Measurements from ENCODE around the gene ALS2. TPM values are rescaled to one million over a fixed set of nuclear protein-coding genes. Genes with fewer than 3 reads are reported as not detected.

ALS2 gene
- total RNA-seq, 1 experiment from 2014 or later = 23.8 TPM

- DNase-seq (peak; percentile 97), ATAC-seq (peak; percentile 93)
- H4K20me1 ChIP-seq (ENCODE audit: low read length) = no peaks in the 10 kb centered on the region
- H3K4me1 ChIP-seq (ENCODE audit: insufficient read depth, low read length) = peaks cover 28% of the 10 kb centered on the region
- peaks cover 6% of the 10 kb centered on the region for H3F3A ChIP-seq (ENCODE audit: low read length, unreplicated experiment)
- H3K36me3 ChIP-seq (ENCODE audit: low read depth, low read length) = no peaks in the 10 kb centered on the region
- intact Hi-C loops (cut with micrococcal nuclease) = loop anchor here (1.0 to 5.0 kb wide), 3 partner anchors 17 to 359 kb away; no protein-coding TSS in a partner anchor
- H3K27me3 ChIP-seq (ENCODE audit: low read length) = no peaks in the 10 kb centered on the region
- H3K27ac ChIP-seq (ENCODE audit: low read length) = peak overlapping the region; percentile 96
- CTCF ChIA-PET = no interaction called here
- no peaks in the 10 kb centered on the region for H3K9me2 ChIP-seq (replicated peaks; ENCODE audit: low read length)
- H3K79me2 ChIP-seq (ENCODE audit: low read length) = no peaks in the 10 kb centered on the region
- POLR2A ChIA-PET (ENCODE audit: unreplicated experiment) = interaction anchor here (0.7 kb wide), 1 partner anchor 18 kb away, joined by 4 read pairs; no protein-coding TSS in a partner anchor
- H3K4me2 ChIP-seq (ENCODE audit: low read length) = peak overlapping the region; percentile 73
- H3K9me3 ChIP-seq (ENCODE audit: low read length) = no peaks in the 10 kb centered on the region
- peak overlapping the region; percentile 56 for H2AFZ ChIP-seq (ENCODE audit: low read length)
- no peak for TF ChIP-seq EZH2 (IDR thresholded peaks at IDR 0.05; ENCODE audit: low read length, unreplicated experiment)
- no peak for TF ChIP-seq EZH2phosphoT487 (IDR thresholded peaks at IDR 0.05; ENCODE audit: borderline replicate concordance, low read length)
- TF ChIP-seq CTCF (conservative IDR thresholded peaks at IDR 0.05; ENCODE audit: low read depth, low read length) = no peak
- H3K4me3 ChIP-seq (ENCODE audit: low read length) = peak overlapping the region; percentile 17; the same call in 1 of the 2 replicates
- peak overlapping the region; percentile 79 for H3K9ac ChIP-seq (ENCODE audit: low read length)
- no TSS peak for BruUV-seq (replicated peaks)
Measured at GRCh38 chr2:201798252-201798913, 17.6 kb upstream of the ALS2 start.

- Histone ChIP-seq H3K9me3 (ENCODE audit: low read length) (no peaks in the 10 kb centered on the region), H3K79me2 (ENCODE audit: low read length) (no peaks in the 10 kb centered on the region), H3K4me1 (ENCODE audit: insufficient read depth, low read length) (peaks cover 28% of the 10 kb centered on the region), H3K27ac (ENCODE audit: low read length) (peak overlapping the region; percentile 96), H3K9ac (ENCODE audit: low read length) (peak overlapping the region; percentile 79), H3K27me3 (ENCODE audit: low read length) (no peaks in the 10 kb centered on the region), H3F3A (ENCODE audit: low read length, unreplicated experiment) (peaks cover 6% of the 10 kb centered on the region), H3K4me2 (ENCODE audit: low read length) (peak overlapping the region; percentile 73), H3K4me3 (ENCODE audit: low read length) (peak overlapping the region; percentile 35; the same call in 1 of the 2 replicates), H4K20me1 (ENCODE audit: low read length) (no peaks in the 10 kb centered on the region), H3K9me2 (replicated peaks; ENCODE audit: low read length) (no peaks in the 10 kb centered on the region), H2AFZ (ENCODE audit: low read length) (no peak overlapping the region; the same call in 1 of the 2 replicates), H3K36me3 (ENCODE audit: low read depth, low read length) (no peaks in the 10 kb centered on the region)
- TF ChIP-seq EZH2phosphoT487 (IDR thresholded peaks at IDR 0.05; ENCODE audit: borderline replicate concordance, low read length) = no peak
- TF ChIP-seq CTCF (conservative IDR thresholded peaks at IDR 0.05; ENCODE audit: low read depth, low read length) = no peak
- no peak for TF ChIP-seq EZH2 (IDR thresholded peaks at IDR 0.05; ENCODE audit: low read length, unreplicated experiment)
- intact Hi-C loops (cut with micrococcal nuclease) = loop anchor here (5.0 kb wide), 1 partner anchor 360 kb away; no protein-coding TSS in a partner anchor
- ChIA-PET POLR2A (ENCODE audit: unreplicated experiment) (no interaction called here), CTCF (no interaction called here)
- no TSS peak for BruUV-seq (replicated peaks)
- peak; percentile 42 for ATAC-seq
- peak; percentile 76 for DNase-seq
Measured at GRCh38 chr2:201797175-201797840, 16.6 kb upstream of the ALS2 start.

All from PC-3 (cell line).